K562 (cell line): ENCODE data around the gene ANO2. TPM values are rescaled to one million over a fixed set of nuclear protein-coding genes. Genes with fewer than 3 reads are reported as not detected.

Experiments
- ATAC-seq: fragments of 200-7000 bp; cut with Tn5 transposase; 3 replicates; pipeline ENCODE4 v1.9.1; 2020; ENCODE audit warnings: moderate library complexity
- BruUV-seq: library from RNA; stranded (reverse); fragments of 400-500 nt; replicated peaks from 2 replicates; lab custom pipeline; 2021; lab: Mats Ljungman, UMichigan
- CTCF ChIA-PET: fragments of 300-600 bp; formaldehyde crosslinking; extraction: SDS; loops from one replicate; lab custom pipeline; 2021; ENCODE audit warnings: low intra/inter-chr PET ratio; lab: Yijun Ruan, JAX
- POLR2A ChIA-PET: fragments of 300-600, 350-650 bp; sonication (Branson Sonifier 250); formaldehyde crosslinking; extraction: SDS; loops from one replicate; lab custom pipeline; 2021; ENCODE audit warnings: antibody characterized with exemption, inconsistent platforms; lab: Yijun Ruan, JAX
- DNase-seq, 4 experiments: peaks; one replicate each; pipeline versions ENCODE4 v3.0.0 to v3.0.0-alpha.2; 2011 to 2018; ENCODE audit warnings: low spot score in 3 of 4, mixed read lengths in 3 of 4; ENCODE audit errors: extremely low read depth in 1 of 4
- FAIRE-seq: peaks from 2 replicates; lab custom pipeline; 2011; peaks lifted over from hg19 to GRCh38; lab: Jason Lieb, UNC
- H2AFZ ChIP-seq: 2 replicates; pipeline ENCODE4 v1.6.0; 2011; ENCODE audit warnings: low read depth, low read length, control low read depth, inconsistent platforms
- H3K27ac ChIP-seq: fragments of 200-600 bp; 3 replicates; pipeline ENCODE4 v1.8.0; 2011; ENCODE audit warnings: low read depth, mild to moderate bottlenecking, control low read depth, inconsistent platforms, low read length, moderate library complexity, mixed read lengths; ENCODE audit errors: extremely low read depth
- H3K27me3 ChIP-seq, 2 experiments: fragments of 300-600 bp in 1 of 2; 2 replicates in 1 of 2; 3 replicates in 1 of 2; pipeline versions ENCODE4 v1.6.0 to v1.8.0; 2011; ENCODE audit warnings: inconsistent platforms in 2 of 2, low read length in 2 of 2, mild to moderate bottlenecking in 1 of 2, mixed read lengths in 1 of 2, moderate library complexity in 1 of 2; ENCODE audit not compliant: control insufficient read depth in 2 of 2, insufficient read depth in 2 of 2
- H3K36me3 ChIP-seq: fragments of 300-600 bp; 3 replicates; pipeline ENCODE4 v1.8.0; 2011; ENCODE audit warnings: mild to moderate bottlenecking, low read length, inconsistent platforms; ENCODE audit not compliant: control insufficient read depth, insufficient read depth
- H3K4me1 ChIP-seq, 2 experiments: fragments of 200-600 bp in 1 of 2; replicated peaks in 1 of 2; 2 replicates in 1 of 2; 3 replicates in 1 of 2; pipeline versions ENCODE4 v1.5.1 to v1.8.0; 2011; ENCODE audit warnings: inconsistent platforms in 2 of 2, low read length in 2 of 2, mild to moderate bottlenecking in 1 of 2, mixed read lengths in 1 of 2, moderate library complexity in 1 of 2; ENCODE audit not compliant: control insufficient read depth in 2 of 2, insufficient read depth in 2 of 2
- H3K4me2 ChIP-seq: 2 replicates; pipeline ENCODE4 v1.6.1; 2011; ENCODE audit warnings: low read length, control low read depth, inconsistent platforms, mixed read lengths; ENCODE audit not compliant: insufficient read depth
- H3K4me3 ChIP-seq: fragments of 200-600 bp; sonication (generic), shearing (Covaris generic); 2 replicates; pipeline ENCODE4 v1.5.1; 2016; ENCODE audit warnings: control low read depth, inconsistent platforms
- H3K79me2 ChIP-seq: fragments of 200-600 bp; 3 replicates; pipeline ENCODE4 v1.8.0; 2011; ENCODE audit warnings: low read length, inconsistent platforms; ENCODE audit not compliant: control insufficient read depth, insufficient read depth
- H3K9ac ChIP-seq, 2 experiments: 2 replicates each; pipeline versions ENCODE4 v1.6.0 to v1.6.1; 2011; ENCODE audit warnings: low read depth in 2 of 2, low read length in 2 of 2, control low read depth in 1 of 2, inconsistent platforms in 1 of 2, mild to moderate bottlenecking in 1 of 2, mixed read lengths in 1 of 2; ENCODE audit not compliant: insufficient read depth in 1 of 2
- H3K9me1 ChIP-seq: one replicate; pipeline ENCODE4 v1.6.0; 2011; ENCODE audit warnings: inconsistent platforms, mild to moderate bottlenecking, low read length, moderate library complexity; ENCODE audit not compliant: control insufficient read depth, insufficient read depth
- H3K9me3 ChIP-seq: replicated peaks from 2 replicates; pipeline ENCODE4 v1.5.1; 2011; ENCODE audit warnings: low read depth, low read length, inconsistent platforms; ENCODE audit not compliant: control insufficient read depth, insufficient read depth
- H4K20me1 ChIP-seq: replicated peaks from 2 replicates; pipeline ENCODE4 v1.6.1; 2011; ENCODE audit warnings: low read length, inconsistent platforms, mixed read lengths; ENCODE audit not compliant: control insufficient read depth, insufficient read depth
- GATAD2B ChIP-seq: fragments of 450-650 bp; IDR thresholded peaks from 2 replicates; pipeline ENCODE4 v1.6.1; 2017; ENCODE audit warnings: mild to moderate bottlenecking, borderline replicate concordance
- KAT2B ChIP-seq: IDR thresholded peaks from one replicate; pipeline ENCODE4 v1.6.1; 2012; ENCODE audit warnings: low read depth, mild to moderate bottlenecking, control low read depth, inconsistent platforms, low read length, moderate library complexity
- PHF21A ChIP-seq: fragments of 450-650 bp; IDR thresholded peaks from 2 replicates; pipeline ENCODE4 v1.6.1; 2017; ENCODE audit warnings: low read depth, borderline replicate concordance
- POLR2AphosphoS5 ChIP-seq: IDR thresholded peaks from 2 replicates; pipeline ENCODE4 v1.6.1; 2011; ENCODE audit warnings: mild to moderate bottlenecking, low read depth, low read length, moderate library complexity; ENCODE audit not compliant: control insufficient read depth, insufficient read depth
- RBM15 ChIP-seq: fragments of 200-400 bp; formaldehyde crosslinking; IDR thresholded peaks from 2 replicates; pipeline ENCODE4 v1.6.1; 2018; ENCODE audit warnings: mild to moderate bottlenecking, low read length, moderate library complexity; ENCODE audit not compliant: insufficient read depth
- RHOXF2B ChIP-seq: fragments of 250-450 bp; sonication (Bioruptor Pico); conservative IDR thresholded peaks from 2 replicates; pipeline ENCODE4 v1.5.1; 2021
- SMARCE1 ChIP-seq: fragments of 450-650 bp; IDR thresholded peaks from 2 replicates; pipeline ENCODE4 v1.7.1; 2016; ENCODE audit warnings: mild to moderate bottlenecking
- SMC3 ChIP-seq: conservative IDR thresholded peaks from 2 replicates; pipeline ENCODE4 v1.6.1; 2011; ENCODE audit warnings: low read depth, low read length, improper control_type of control experiment; ENCODE audit not compliant: insufficient read depth
- SRSF9 ChIP-seq: fragments of 200-400 bp; formaldehyde crosslinking; IDR thresholded peaks from 2 replicates; pipeline ENCODE4 v1.6.1; 2017; ENCODE audit warnings: low read depth, low read length, borderline replicate concordance
- STAT6 ChIP-seq: sonication (generic); formaldehyde crosslinking; IDR thresholded peaks from 2 replicates; pipeline ENCODE4 v1.8.1; 2023; ENCODE audit warnings: mild to moderate bottlenecking, missing genetic modification reagents
- TFAM ChIP-seq: fragments of 250-450 bp; sonication (Bioruptor Pico); conservative IDR thresholded peaks from 2 replicates; pipeline ENCODE4 v1.5.0; 2021; ENCODE audit warnings: mild to moderate bottlenecking, moderate library complexity
- TSC22D4 ChIP-seq: fragments of 450-650 bp; IDR thresholded peaks from 2 replicates; pipeline ENCODE4 v1.6.1; 2016; ENCODE audit warnings: missing genetic modification characterization, missing biosample characterization, control low read depth
- YBX1 ChIP-seq: fragments of 450-650 bp; IDR thresholded peaks from 2 replicates; pipeline ENCODE4 v1.7.1; 2016; ENCODE audit warnings: mild to moderate bottlenecking
- ZBED1 ChIP-seq: IDR thresholded peaks from 2 replicates; pipeline ENCODE4 v1.6.1; 2014
- ZKSCAN8 ChIP-seq: fragments of 200-800 bp; sonication (Bioruptor generic); IDR thresholded peaks from 2 replicates; pipeline ENCODE4 v1.6.1; 2016; ENCODE audit warnings: missing genetic modification characterization, missing compliant biosample characterization
- ZNF143 ChIP-seq: sonication (generic); formaldehyde crosslinking; IDR thresholded peaks from 2 replicates; pipeline ENCODE4 v1.9.0; 2022; ENCODE audit warnings: mild to moderate bottlenecking, missing genetic modification reagents
- ZNF436 ChIP-seq: fragments of 250-450, 450-650 bp; sonication (Bioruptor Pico); formaldehyde crosslinking; IDR thresholded peaks from 2 replicates; pipeline ENCODE4 v1.7.0; 2020; ENCODE audit warnings: mild to moderate bottlenecking
- ZNF445 ChIP-seq: fragments of 250-450 bp; sonication (Bioruptor Pico); IDR thresholded peaks from 2 replicates; pipeline ENCODE4 v1.4.0; 2020; ENCODE audit warnings: low read depth, mild to moderate bottlenecking, moderate library complexity
- ZNF639 ChIP-seq, 2 experiments: fragments of 200-800 bp in 1 of 2; sonication (Bioruptor generic) in 1 of 2; sonication (generic) in 1 of 2; formaldehyde crosslinking in 1 of 2; IDR thresholded peaks in 1 of 2; conservative IDR thresholded peaks in 1 of 2; 2 replicates each; pipeline versions ENCODE4 v1.5.0 to v1.6.1; 2016 to 2020; ENCODE audit warnings: missing compliant biosample characterization in 1 of 2, missing genetic modification characterization in 1 of 2, missing genetic modification reagents in 1 of 2
- WGBS: fragments of 100-300 bp; shearing (Covaris generic); methylation state at CpG from one replicate; pipeline ENCODE4 v1.1.6; 2016; ENCODE audit warnings: low coverage, mixed read lengths; ENCODE audit not compliant: insufficient coverage; ENCODE audit errors: missing lambda C conversion rate; 5-methylcytosine and 5-hydroxymethylcytosine counted together
- in situ Hi-C: fragments of 300-500 bp; cut with MboI; formaldehyde crosslinking; loops from 4 replicates; pipeline ENCODE4 v1.15.0; 2018; ENCODE audit warnings: inconsistent platforms, mixed read lengths
- intact Hi-C: fragments of 100-400 bp; cut with micrococcal nuclease; formaldehyde crosslinking; loops from 2 replicates; pipeline ENCODE4 v1.14.2; 2022
- polyA plus RNA-seq, 8 experiments: library from polyadenylated mRNA; depleted of rRNA in 4 of 8; stranded (reverse) in 5 of 8; unstranded in 3 of 8; fragments of >200 nt; fragmentation: Nextera tagmentation in 2 of 8; fragmentation: Illumina TruSeq in 1 of 8; extraction: Ambion mirVana in 2 of 8; extraction: Trizol in 1 of 8; gene quantifications; 2 replicates each; pipeline versions ENCODE4 v1.2.1 to v1.2.3, GENCODE V29; 2011 to 2014; ENCODE audit warnings: inconsistent platforms in 1 of 8, missing spikeins in 1 of 8
- total RNA-seq, 7 experiments: library from RNA; depleted of rRNA in 6 of 7; stranded (reverse); fragments of >200 nt in 6 of 7; fragmentation: Illumina TruSeq in 2 of 7; extraction: Trizol in 2 of 7; gene quantifications; 2 replicates each; pipeline versions ENCODE4 v1.2.1 to v1.2.3, GENCODE V29; 2011 to 2021; ENCODE audit warnings: low replicate concordance in 1 of 7

Gene ANO2
- total and polyA plus RNA-seq, 9 of the 15 experiments (the other 6 are each of a cell fraction or from before 2014, with no cell fraction given), result 0.64 TPM; not detected in 8

DNA sequence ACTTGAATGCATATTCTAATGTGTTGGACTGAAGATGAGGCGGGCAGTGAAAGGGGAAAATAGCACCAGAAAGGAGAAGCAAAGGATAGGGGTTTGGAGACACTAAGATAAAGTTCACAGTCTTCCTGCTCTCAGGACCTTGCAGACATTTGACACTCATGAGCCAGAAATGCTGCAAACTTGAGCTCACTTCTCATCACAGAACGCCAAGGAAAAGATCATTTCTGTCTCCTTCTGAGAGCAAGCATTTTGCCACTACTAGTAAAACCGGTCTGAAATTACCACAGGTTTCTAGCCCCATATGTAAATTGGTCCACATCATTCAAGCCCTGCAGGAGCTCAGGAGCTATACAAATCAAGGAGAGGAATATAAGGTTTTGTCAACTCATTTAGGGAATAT, 44.6 kb upstream of the ANO2 start:
- H3K9ac ChIP-seq, result no peak overlapping the region
- ATAC-seq (no peak), DNase-seq (no peak), FAIRE-seq (no peak)
- H3K4me2 ChIP-seq, result no peak overlapping the region
- intact Hi-C loops, result loop anchor here (2.0 kb wide), 1 partner anchor 295 kb away; no protein-coding TSS in a partner anchor
- BruUV-seq, result no TSS peak
- peaks cover 0 to 3% of the 10 kb centered on the region in 2 experiments; a peak in 1 of 5 replicates for H3K27me3 ChIP-seq
- in situ Hi-C loops, result loop anchor here (5.0 kb wide), 2 partner anchors 53 to 298 kb away; no protein-coding TSS in a partner anchor
- ChIA-PET POLR2A (interaction anchor here (0.7 kb wide), 1 partner anchor 48 kb away, joined by 3 read pairs; no protein-coding TSS in a partner anchor), CTCF (interaction anchor here (0.6 to 4.2 kb wide), 2 partner anchors 43 to 49 kb away, joined by 3 to 54 read pairs; no protein-coding TSS in a partner anchor)
- TF ChIP-seq ZNF639 (CRISPR knock-in tag; conservative IDR thresholded peaks at IDR 0.05 in 1 of 2, IDR thresholded peaks at IDR 0.05 in 1 of 2), result no peak
- TF ChIP-seq SMC3, result no peak
- TF ChIP-seq ZNF445 (CRISPR knock-in tag), result no peak
- TF ChIP-seq RBM15, result no peak
- TF ChIP-seq ZKSCAN8, result no peak
- no peak for TF ChIP-seq RHOXF2B (CRISPR knock-in tag)
- no peak for TF ChIP-seq YBX1
- no peak for TF ChIP-seq POLR2AphosphoS5
- TF ChIP-seq ZBED1, result no peak
- no peak for TF ChIP-seq SMARCE1
- TF ChIP-seq TFAM (CRISPR knock-in tag), result no peak
- no peak for TF ChIP-seq SRSF9
- no peak for TF ChIP-seq KAT2B
- no peak for TF ChIP-seq ZNF436 (CRISPR knock-in tag)
- no peak for TF ChIP-seq TSC22D4 (tag)
- TF ChIP-seq PHF21A, result no peak
- TF ChIP-seq ZNF143, result no peak
- no peak for TF ChIP-seq STAT6
- no peak for TF ChIP-seq GATAD2B
- H3K27ac ChIP-seq, result no peak overlapping the region
- no peaks in the 10 kb centered on the region for H3K9me1 ChIP-seq
- no peak overlapping the region for H2AFZ ChIP-seq
- H3K4me3 ChIP-seq, result no peak overlapping the region
- WGBS, result 4% methylated on average over 3 of the region's 3 CpGs
- no peaks in the 10 kb centered on the region for H3K79me2 ChIP-seq
- H3K36me3 ChIP-seq, result no peaks in the 10 kb centered on the region
- no peaks in the 10 kb centered on the region for H4K20me1 ChIP-seq
- H3K4me1 ChIP-seq, result no peaks in the 10 kb centered on the region
- no peaks in the 10 kb centered on the region for H3K9me3 ChIP-seq
